Measurements from ENCODE around the gene RAC2.

GRCh38 chr22:37240941-37241320 is 3.1 kb downstream of the RAC2 start:
- TF ChIP-seq CTCF (IDR thresholded peaks at IDR 0.05; ENCODE audit: low read depth, low read length) = no peak
- no peak for TF ChIP-seq EZH2phosphoT487 (IDR thresholded peaks at IDR 0.05; ENCODE audit: low read depth)
